Esophagus muscularis mucosa (tissue), 3 donors: ENCODE results near the gene CNTNAP2.

Source experiments
- EP300 ChIP-seq: sonication (generic); formaldehyde crosslinking; IDR thresholded peaks from one replicate; pipeline ENCODE4 v1.6.1; 2017; ENCODE audit warnings: antibody characterized with exemption
- TF ChIP-seq, protein P1 (sequence below), 3 experiments: fragments of 200-600 bp in 2 of 3; fragments of 450-650 bp in 1 of 3; sonication (generic) in 2 of 3; IDR thresholded peaks; one replicate each; pipeline ENCODE4 v1.5.1; 2017 to 2019; ENCODE audit warnings: antibody characterized with exemption in 3 of 3, mild to moderate bottlenecking in 2 of 3, moderate library complexity in 1 of 3

DNA sequence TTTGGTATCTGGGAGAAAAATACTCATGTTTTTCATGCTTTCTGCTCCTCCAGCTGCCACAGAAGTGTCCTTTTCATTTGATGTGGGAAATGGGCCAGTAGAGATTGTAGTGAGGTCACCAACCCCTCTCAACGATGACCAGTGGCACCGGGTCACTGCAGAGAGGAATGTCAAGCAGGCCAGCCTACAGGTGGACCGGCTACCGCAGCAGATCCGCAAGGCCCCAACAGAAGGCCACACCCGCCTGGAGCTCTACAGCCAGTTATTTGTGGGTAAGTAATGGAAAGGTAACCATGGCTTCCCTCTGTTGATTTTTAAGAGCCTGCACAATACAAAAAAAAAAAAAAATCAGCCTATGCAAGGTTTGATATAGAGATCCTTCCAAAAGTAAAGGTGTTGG is 2030.8 kb downstream of the CNTNAP2 start:
- TF ChIP-seq, protein P1, sequence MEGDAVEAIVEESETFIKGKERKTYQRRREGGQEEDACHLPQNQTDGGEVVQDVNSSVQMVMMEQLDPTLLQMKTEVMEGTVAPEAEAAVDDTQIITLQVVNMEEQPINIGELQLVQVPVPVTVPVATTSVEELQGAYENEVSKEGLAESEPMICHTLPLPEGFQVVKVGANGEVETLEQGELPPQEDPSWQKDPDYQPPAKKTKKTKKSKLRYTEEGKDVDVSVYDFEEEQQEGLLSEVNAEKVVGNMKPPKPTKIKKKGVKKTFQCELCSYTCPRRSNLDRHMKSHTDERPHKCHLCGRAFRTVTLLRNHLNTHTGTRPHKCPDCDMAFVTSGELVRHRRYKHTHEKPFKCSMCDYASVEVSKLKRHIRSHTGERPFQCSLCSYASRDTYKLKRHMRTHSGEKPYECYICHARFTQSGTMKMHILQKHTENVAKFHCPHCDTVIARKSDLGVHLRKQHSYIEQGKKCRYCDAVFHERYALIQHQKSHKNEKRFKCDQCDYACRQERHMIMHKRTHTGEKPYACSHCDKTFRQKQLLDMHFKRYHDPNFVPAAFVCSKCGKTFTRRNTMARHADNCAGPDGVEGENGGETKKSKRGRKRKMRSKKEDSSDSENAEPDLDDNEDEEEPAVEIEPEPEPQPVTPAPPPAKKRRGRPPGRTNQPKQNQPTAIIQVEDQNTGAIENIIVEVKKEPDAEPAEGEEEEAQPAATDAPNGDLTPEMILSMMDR (IDR thresholded peaks at IDR 0.05), result no peak
- no peak for TF ChIP-seq EP300
